HepG2 (cell line): Measurements from ENCODE around the gene HERC6. TPM values are rescaled to one million over a fixed set of nuclear protein-coding genes. Genes with fewer than 3 reads are reported as not detected.

ENCODE experiments used
- ATAC-seq: fragments of 200-7000 bp; cut with Tn5 transposase; 3 replicates; pipeline ENCODE4 v1.9.1; 2020; ENCODE audit warnings: mild to moderate bottlenecking, moderate library complexity
- BruUV-seq: library from RNA; stranded (reverse); fragments of 400-500 nt; replicated peaks from 2 replicates; lab custom pipeline; 2021; lab: Mats Ljungman, UMichigan
- CTCF ChIA-PET: fragments of 300-600 bp; formaldehyde crosslinking; extraction: SDS; loops from one replicate; lab custom pipeline; 2021; ENCODE audit warnings: low total read pairs, inconsistent platforms, low intra/inter-chr PET ratio; lab: Yijun Ruan, JAX
- POLR2A ChIA-PET: fragments of 350-600 bp; sonication (Branson Sonifier 250); formaldehyde crosslinking; loops from one replicate; lab custom pipeline; 2020; ENCODE audit warnings: antibody characterized with exemption, inconsistent platforms; lab: Yijun Ruan, JAX
- DNase-seq: peaks from one replicate; pipeline ENCODE4 v3.0.0-alpha.2; 2015; ENCODE audit warnings: low spot score
- FAIRE-seq: peaks from 3 replicates; lab custom pipeline; 2011; peaks lifted over from hg19 to GRCh38; lab: Jason Lieb, UNC
- H2AFZ ChIP-seq: one replicate; pipeline ENCODE4 v1.6.1; 2011; ENCODE audit warnings: low read length, inconsistent platforms
- H3K27ac ChIP-seq: fragments of 300-600 bp; 3 replicates; pipeline ENCODE4 v1.8.0; 2011; ENCODE audit warnings: mixed run types, mild to moderate bottlenecking, mixed read lengths, low read length, inconsistent platforms; ENCODE audit not compliant: insufficient read depth; ENCODE audit errors: extremely low read length
- H3K27me3 ChIP-seq, 2 experiments: fragments of 200-600 bp in 1 of 2; 2 replicates in 1 of 2; 3 replicates in 1 of 2; pipeline versions ENCODE4 v1.6.0 to v1.8.0; 2011; ENCODE audit warnings: low read length in 2 of 2, mild to moderate bottlenecking in 2 of 2, moderate library complexity in 2 of 2, inconsistent platforms in 1 of 2; ENCODE audit not compliant: insufficient read depth in 2 of 2, control insufficient read depth in 1 of 2
- H3K36me3 ChIP-seq, 2 experiments: fragments of 200-600 bp in 1 of 2; replicated peaks in 1 of 2; 2 replicates in 1 of 2; 3 replicates in 1 of 2; pipeline versions ENCODE4 v1.5.1 to v1.8.0; 2011; ENCODE audit warnings: low read length in 2 of 2, inconsistent platforms in 1 of 2; ENCODE audit not compliant: insufficient read depth in 2 of 2, control insufficient read depth in 1 of 2
- H3K4me1 ChIP-seq: 2 replicates; pipeline ENCODE4 v1.5.1; 2012; ENCODE audit warnings: low read length, inconsistent platforms; ENCODE audit not compliant: insufficient read depth
- H3K4me2 ChIP-seq: 2 replicates; pipeline ENCODE4 v1.6.0; 2011; ENCODE audit warnings: low read depth, low read length, inconsistent platforms
- H3K4me3 ChIP-seq, 3 experiments: fragments of 200-600 bp in 1 of 3; sonication (generic), shearing (Covaris generic) in 1 of 3; replicated peaks in 1 of 3; 2 replicates each; pipeline ENCODE4 v1.5.1; 2011 to 2016; ENCODE audit warnings: low read length in 3 of 3, inconsistent platforms in 2 of 3, low read depth in 2 of 3, mild to moderate bottlenecking in 2 of 3, control low read depth in 1 of 3, mixed read lengths in 1 of 3; ENCODE audit not compliant: insufficient read depth in 1 of 3
- H3K79me2 ChIP-seq: one replicate; pipeline ENCODE4 v1.6.1; 2011; ENCODE audit warnings: low read length, inconsistent platforms; ENCODE audit not compliant: insufficient read depth
- H3K9ac ChIP-seq: 2 replicates; pipeline ENCODE4 v1.6.0; 2011; ENCODE audit warnings: mild to moderate bottlenecking, low read depth, low read length, inconsistent platforms; ENCODE audit not compliant: insufficient read depth
- H3K9me3 ChIP-seq: 2 replicates; pipeline ENCODE4 v1.5.1; 2012; ENCODE audit warnings: mild to moderate bottlenecking, low read length
- H4K20me1 ChIP-seq: 2 replicates; pipeline ENCODE4 v1.6.0; 2011; ENCODE audit warnings: inconsistent platforms, mild to moderate bottlenecking, low read length, moderate library complexity; ENCODE audit not compliant: insufficient read depth
- ARHGAP35 ChIP-seq: sonication (generic); formaldehyde crosslinking; IDR thresholded peaks from 2 replicates; pipeline ENCODE4 v1.9.0; 2022; ENCODE audit warnings: mild to moderate bottlenecking, inconsistent platforms, moderate library complexity, missing genetic modification reagents, borderline replicate concordance
- ARID4A ChIP-seq: sonication (generic); formaldehyde crosslinking; IDR thresholded peaks from 2 replicates; pipeline ENCODE4 v1.5.0; 2020; ENCODE audit warnings: mild to moderate bottlenecking, missing genetic modification reagents, borderline replicate concordance
- DMTF1 ChIP-seq: sonication (generic); formaldehyde crosslinking; IDR thresholded peaks from 2 replicates; pipeline ENCODE4 v1.4.0; 2020; ENCODE audit warnings: mild to moderate bottlenecking, missing genetic modification reagents
- ETS1 ChIP-seq: sonication (generic); formaldehyde crosslinking; IDR thresholded peaks from 2 replicates; pipeline ENCODE4 v1.4.0; 2020; ENCODE audit warnings: missing genetic modification reagents
- FIP1L1 ChIP-seq: fragments of 200-400 bp; formaldehyde crosslinking; IDR thresholded peaks from 2 replicates; pipeline ENCODE4 v1.6.1; 2018; ENCODE audit warnings: low read depth, mild to moderate bottlenecking, low read length, moderate library complexity, borderline replicate concordance; ENCODE audit not compliant: insufficient read depth
- ZBTB44 ChIP-seq: sonication (generic); formaldehyde crosslinking; IDR thresholded peaks from 2 replicates; pipeline ENCODE4 v1.4.0; 2020; ENCODE audit warnings: missing genetic modification reagents
- ZNF251 ChIP-seq: sonication (generic); formaldehyde crosslinking; IDR thresholded peaks from 2 replicates; pipeline ENCODE4 v1.9.0; 2021; ENCODE audit warnings: mild to moderate bottlenecking, missing genetic modification reagents
- ZNF280D ChIP-seq: sonication (generic); formaldehyde crosslinking; IDR thresholded peaks from 2 replicates; pipeline ENCODE4 v1.5.1; 2020; ENCODE audit warnings: mild to moderate bottlenecking, missing genetic modification reagents
- ZNF317 ChIP-seq: sonication (generic); formaldehyde crosslinking; IDR thresholded peaks from 2 replicates; pipeline ENCODE4 v1.5.0; 2020; ENCODE audit warnings: mild to moderate bottlenecking, missing genetic modification reagents
- ZNF709 ChIP-seq: sonication (generic); formaldehyde crosslinking; IDR thresholded peaks from 2 replicates; pipeline ENCODE4 v1.5.0; 2020; ENCODE audit warnings: mild to moderate bottlenecking, missing genetic modification reagents
- ZNF841 ChIP-seq: sonication (generic); formaldehyde crosslinking; IDR thresholded peaks from 2 replicates; pipeline ENCODE4 v1.8.1; 2023; ENCODE audit warnings: missing genetic modification reagents, borderline replicate concordance
- WGBS: methylation state at CpG from one replicate; pipeline ENCODE4 v1.1.6; 2017; ENCODE audit warnings: low lambda C conversion rate; 5-methylcytosine and 5-hydroxymethylcytosine counted together
- in situ Hi-C: cut with HindIII; loops from 2 replicates; pipeline ENCODE4 v1.10.0; 2017; ENCODE audit warnings: low pct_unique_long_range_greater_than_20kb; ENCODE audit not compliant: extremely low pct_ligation_motif_present
- intact Hi-C: fragments of 100-400 bp; cut with micrococcal nuclease; formaldehyde crosslinking; loops from one replicate; pipeline ENCODE4 v1.10.0; 2022; ENCODE audit not compliant: unreplicated experiment
- polyA plus RNA-seq, 8 experiments: library from polyadenylated mRNA; depleted of rRNA in 3 of 8; stranded (reverse) in 7 of 8; unstranded in 1 of 8; fragments of >200 nt; fragmentation: Illumina TruSeq in 4 of 8; extraction: Trizol in 4 of 8; gene quantifications; 2 replicates each; pipeline versions ENCODE4 v1.2.1 to v1.2.3, GENCODE V29; 2011 to 2016; ENCODE audit warnings: low read depth in 4 of 8, missing spikeins in 1 of 8, mixed read lengths in 1 of 8; ENCODE audit not compliant: insufficient read depth in 1 of 8
- total RNA-seq, 5 experiments: library from RNA; depleted of rRNA; stranded (reverse); fragments of >200 nt; fragmentation: Illumina TruSeq; extraction: Trizol; gene quantifications; 2 replicates each; pipeline ENCODE4 v1.2.3, GENCODE V29; 2016; ENCODE audit warnings: low read depth in 1 of 5

The HERC6 gene
- total and polyA plus RNA-seq, 2 of the 13 experiments (the other 11 are each of a cell fraction or from before 2014, with no cell fraction given), result 0.50 to 2.0 TPM

- Histone ChIP-seq H3K36me3 (no peaks in the 10 kb centered on the region), H3K27ac (no peak overlapping the region), H3K79me2 (no peaks in the 10 kb centered on the region), H3K4me3 (no peak overlapping the region), H3K27me3 (no peaks in the 10 kb centered on the region), H3K4me1 (no peaks in the 10 kb centered on the region), H4K20me1 (no peaks in the 10 kb centered on the region), H3K4me2 (no peak overlapping the region), H2AFZ (no peak overlapping the region), H3K9ac (no peak overlapping the region), H3K9me3 (0 out of 2 replicates have a peak, but pooled peaks cover 5% of the 10 kb centered on the region)
- CTCF ChIA-PET, result no interaction called here
- no peak for ATAC-seq
- POLR2A ChIA-PET, result no interaction called here
- no peak for DNase-seq
- BruUV-seq, result no TSS peak
- 0% methylated on average over 4 of the region's 4 CpGs for WGBS
- intact Hi-C loops, result no loop called here
- FAIRE-seq, result no peak
- in situ Hi-C loops, result no loop called here
- no peak for TF ChIP-seq ARID4A (CRISPR knock-in tag)
- no peak for TF ChIP-seq ZNF251
- TF ChIP-seq ZNF280D (CRISPR knock-in tag), result no peak
- TF ChIP-seq ETS1 (CRISPR knock-in tag), result no peak
- no peak for TF ChIP-seq ZBTB44 (CRISPR knock-in tag)
- TF ChIP-seq ZNF709 (CRISPR knock-in tag), result no peak
- no peak for TF ChIP-seq DMTF1
- no peak for TF ChIP-seq ZNF317 (CRISPR knock-in tag)
- TF ChIP-seq FIP1L1, result no peak
- no peak for TF ChIP-seq ZNF841 (CRISPR knock-in tag)
- TF ChIP-seq ARHGAP35 (CRISPR knock-in tag), result no peak
These were observed 27.9 kb upstream of the HERC6 start for GRCh38 chr4:88350786-88351185.
